ENCODE results near the gene DACT3. TPM values are rescaled to one million over a fixed set of nuclear protein-coding genes. Genes with fewer than 3 reads are reported as not detected.

DACT3 gene
- total RNA-seq, result 0.13 and 0.16 TPM in 2 replicates

GRCh38 chr19:46661020-46661731, at the start of gene DACT3:
TSS of gene DACT3 (minus strand) at chr19:46661182. CDS start at chr19:46661064, 118 bp downstream.

DNA sequence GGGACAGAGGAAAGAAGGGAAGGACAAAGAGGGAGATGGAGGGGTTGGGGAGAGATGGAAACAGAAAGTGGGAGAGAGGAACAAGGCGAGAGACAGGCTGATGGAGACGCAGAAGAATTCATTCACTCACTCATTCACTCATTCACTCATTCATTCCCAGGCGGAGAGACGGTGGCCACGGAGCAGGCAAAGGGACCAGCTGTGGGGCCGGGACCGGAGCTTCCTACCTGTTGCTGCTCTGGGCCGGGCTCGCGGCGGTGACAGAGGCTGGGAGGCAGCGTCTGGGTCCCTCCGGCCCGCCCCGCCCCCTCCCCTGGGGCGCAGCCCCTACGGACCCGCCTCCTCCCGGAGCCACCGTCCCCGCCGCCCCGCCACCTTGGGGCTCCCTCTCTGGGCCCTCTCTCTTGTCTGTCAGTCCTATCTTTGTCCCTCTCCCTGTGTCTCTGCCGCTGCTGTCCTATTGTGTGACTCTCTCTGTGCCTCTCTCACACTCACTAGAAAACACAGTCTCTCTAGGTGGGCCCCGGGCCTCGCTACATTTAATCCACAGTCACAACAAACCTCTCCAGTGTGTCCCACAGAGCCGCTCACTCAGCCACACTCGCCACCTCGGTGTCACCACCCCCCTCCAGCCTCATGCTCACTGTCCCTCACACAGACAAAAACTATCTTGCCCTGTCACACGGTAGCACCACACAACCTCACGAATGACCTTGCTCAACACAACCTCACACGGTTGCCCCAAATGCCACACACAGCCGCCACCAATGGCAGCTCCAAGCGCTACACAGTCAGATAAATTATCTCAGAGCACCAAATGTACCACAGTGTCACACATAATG, 24.8 kb downstream of the DACT3 start, which contains the start of gene GNG8:
Gene GNG8, minus strand, starts transcription at position 283 of the 842 bp plus-strand sequence. CDS start 1,520 bp downstream, outside the sequence.

DNA sequence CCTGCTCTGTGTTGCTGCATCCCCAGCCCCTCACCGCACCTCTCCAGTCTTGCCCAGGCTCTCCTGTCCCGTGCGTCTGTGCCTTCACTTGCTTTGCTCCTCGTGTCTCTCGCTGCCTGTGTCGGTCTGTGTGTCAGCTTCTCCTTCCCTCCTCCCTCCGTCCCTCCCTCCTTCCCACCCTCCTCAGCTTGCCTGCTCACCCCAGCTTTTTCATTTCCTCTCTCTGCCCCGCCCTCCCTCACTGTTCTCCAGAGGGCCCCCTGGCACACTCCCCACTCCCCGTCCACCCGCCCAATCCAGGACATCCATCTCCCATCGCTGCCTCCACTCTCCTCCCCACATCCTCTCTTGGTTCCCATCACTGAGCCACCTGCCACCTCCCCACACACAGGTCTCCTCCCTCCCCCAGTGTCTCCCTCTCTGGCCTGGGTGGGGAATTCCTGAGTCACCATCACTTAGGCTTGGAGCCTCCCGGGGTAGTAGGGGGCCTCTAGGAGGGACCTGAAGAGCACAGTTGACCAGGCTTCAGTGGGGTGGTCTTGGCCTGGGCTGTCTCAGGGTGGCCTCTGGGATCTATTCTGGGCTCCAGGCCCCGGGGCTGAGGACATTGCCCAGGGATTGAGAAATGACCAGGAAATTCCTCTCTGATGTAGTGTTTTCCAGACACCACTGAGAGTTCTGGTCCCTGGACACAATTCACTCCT, 35.9 kb downstream of the DACT3 start, which contains the start of gene PTGIR:
Gene PTGIR, minus strand, starts transcription at position 132 of the 704 bp plus-strand sequence. CDS start 864 bp downstream, outside the sequence.

DNA sequence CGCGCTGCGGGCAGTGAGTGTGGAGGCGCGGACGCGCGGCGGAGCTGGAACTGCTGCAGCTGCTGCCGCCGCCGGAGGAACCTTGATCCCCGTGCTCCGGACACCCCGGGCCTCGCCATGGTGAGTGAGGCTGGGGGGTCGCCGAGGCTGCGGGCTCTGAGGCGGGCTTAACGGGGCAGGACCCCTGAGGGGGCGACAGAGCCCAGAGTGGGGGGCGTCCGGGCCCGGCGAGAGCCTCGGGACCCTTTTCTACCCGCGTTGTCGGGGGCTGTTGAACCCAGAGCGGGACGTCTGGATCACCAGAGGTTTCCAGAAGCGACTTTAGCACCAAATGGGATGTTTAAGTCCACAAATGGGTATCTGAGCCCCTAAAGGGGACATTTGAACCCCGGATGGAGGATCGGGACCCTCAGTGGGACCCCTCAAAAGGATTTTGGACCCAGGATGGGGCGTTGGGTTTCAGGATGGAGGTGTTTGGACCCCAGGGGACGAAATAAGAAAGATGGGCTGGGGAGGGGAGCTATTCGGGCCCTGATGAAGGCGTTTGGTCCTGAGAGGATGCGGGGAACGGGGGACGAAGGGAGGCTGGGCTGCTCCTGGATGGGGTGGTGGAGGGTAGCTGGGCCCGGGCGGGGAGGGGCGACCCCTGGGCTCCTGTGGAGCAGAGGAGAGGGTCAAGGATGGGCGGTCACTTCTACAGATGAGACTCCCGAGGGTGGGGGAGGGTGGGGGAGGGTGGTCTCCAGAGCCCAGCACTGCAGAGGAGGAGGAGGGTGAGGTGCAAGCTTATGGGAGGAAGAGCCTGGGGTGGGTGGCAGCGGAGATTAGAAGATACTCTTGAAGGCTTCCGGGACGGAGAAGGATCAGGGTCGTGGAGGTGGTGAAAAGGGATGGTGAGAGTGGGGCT, 59.4 kb downstream of the DACT3 start, which contains the start of gene CALM3:
Gene CALM3, plus strand, starts transcription at position 13 of the 907 bp plus-strand sequence. Its CDS starts 105 bp downstream, at position 118.

Other genes with a start within 250 kb of the DACT3 start
- 0.19 and 0.32 TPM in 2 replicates for gene CCDC8, start 247.6 kb downstream of the DACT3 start, total RNA-seq
- gene PNMA8C, start 232.2 kb downstream of the DACT3 start, total RNA-seq, result not detected in 2 replicates
- 0.19 TPM in 1 of 2 replicates, not detected in the other for gene PNMA8A, start 189.6 kb downstream of the DACT3 start, total RNA-seq
- 0.16 and 0.19 TPM in 2 replicates for gene PNMA8B, start 165.3 kb downstream of the DACT3 start, total RNA-seq
- 154 and 253 TPM in 2 replicates for gene CALM3, start 59.9 kb downstream of the DACT3 start, total RNA-seq
- 0.06 and 0.16 TPM in 2 replicates for gene PTGIR, start 36.1 kb downstream of the DACT3 start, total RNA-seq
- not detected in 2 replicates for gene GNG8, start 25.0 kb downstream of the DACT3 start, total RNA-seq
- 50.5 and 104 TPM in 2 replicates for gene PRKD2, start 55.9 kb upstream of the DACT3 start, total RNA-seq
- 10.0 and 17.2 TPM in 2 replicates for gene FKRP, start 84.9 kb upstream of the DACT3 start, total RNA-seq
- 65.2 and 128 TPM in 2 replicates for gene STRN4, start 85.3 kb upstream of the DACT3 start, total RNA-seq
- 41.0 and 55.0 TPM in 2 replicates for gene SLC1A5, start 127.4 kb upstream of the DACT3 start, total RNA-seq
- gene AP2S1, start 189.7 kb upstream of the DACT3 start, total RNA-seq, result 105 and 160 TPM in 2 replicates
- 18.5 and 33.6 TPM in 2 replicates for gene ARHGAP35, start 199.8 kb upstream of the DACT3 start, total RNA-seq

Measured in bladder microvascular endothelial cell (primary cell).